CD4-positive, alpha-beta T cell treated with Interleukin-1 beta for 1 hour (primary cell): ENCODE data around the gene NFYC.
A peak's percentile ranks its signal among the peaks of the same experiment; 100 is the strongest.

Experiments
- DNase-seq, 2 donors: peaks; one replicate each; pipeline ENCODE4 v3.0.0-alpha.2; 2020 to 2022

The NFYC gene

DNA sequence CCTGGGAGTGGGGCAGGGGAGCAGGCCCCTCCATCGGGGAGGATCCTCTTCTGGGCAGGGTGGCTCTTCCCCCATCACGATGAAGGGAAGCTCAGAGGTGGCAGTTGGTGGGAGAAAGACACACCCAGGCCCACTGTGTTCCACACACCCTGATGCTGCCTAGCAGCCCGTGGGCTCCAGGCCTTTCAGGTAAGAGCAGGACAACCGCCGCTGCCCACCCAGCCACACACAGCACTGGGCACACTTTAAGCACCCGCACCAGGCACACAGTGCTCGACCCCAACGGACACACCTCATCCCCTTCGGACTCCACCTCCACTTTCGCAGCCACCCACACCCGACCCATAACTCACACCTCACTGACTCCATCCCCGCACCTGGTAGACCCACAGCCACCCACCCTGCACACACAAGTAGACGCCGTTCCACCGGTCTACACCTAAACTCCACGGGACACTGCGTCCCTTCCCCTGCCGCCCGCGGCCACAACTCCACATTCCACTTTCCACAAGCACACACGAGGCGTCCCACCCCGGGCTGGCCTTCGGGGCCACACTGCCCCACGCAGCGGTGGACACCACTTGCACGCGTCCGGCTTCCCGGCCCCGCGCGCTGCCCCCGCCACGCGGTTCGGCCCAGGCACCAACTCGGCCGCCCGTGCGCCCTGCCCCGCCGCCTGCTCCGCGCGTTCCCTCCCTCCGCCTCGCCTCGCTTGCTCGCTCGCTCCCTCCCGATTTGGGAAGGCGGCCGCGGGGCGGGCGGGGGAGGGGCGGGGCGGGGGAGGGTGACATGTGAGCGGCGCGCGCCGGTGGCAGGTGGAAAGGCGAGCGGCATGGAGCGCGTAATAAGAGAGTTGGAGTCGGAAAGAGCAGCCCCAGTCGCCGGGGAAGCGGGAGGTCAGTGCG, 91.7 kb downstream of the NFYC start, which contains the start of gene KCNQ4:
KCNQ4 (plus strand) TSS at position 787 of the 905 bp plus-strand sequence. CDS start 307 bp downstream, outside the sequence.
- no peak for DNase-seq

- DNase-seq, result no peak
Observed at GRCh38 chr1:40784141-40784770, 92.8 kb downstream of the NFYC start.

- no peak for DNase-seq
Observed at GRCh38 chr1:40784771-40785151, 93.3 kb downstream of the NFYC start.

GRCh38 chr1:40785446-40785845, 93.9 kb downstream of the NFYC start:
- no peak for DNase-seq

- DNase-seq, result no peak
Observed at GRCh38 chr1:40786171-40786994, 94.9 kb downstream of the NFYC start.

- no peak for DNase-seq
Observed at GRCh38 chr1:40786995-40787705, 95.6 kb downstream of the NFYC start.

GRCh38 chr1:40787737-40788560, 96.4 kb downstream of the NFYC start:
- DNase-seq, result no peak

DNA sequence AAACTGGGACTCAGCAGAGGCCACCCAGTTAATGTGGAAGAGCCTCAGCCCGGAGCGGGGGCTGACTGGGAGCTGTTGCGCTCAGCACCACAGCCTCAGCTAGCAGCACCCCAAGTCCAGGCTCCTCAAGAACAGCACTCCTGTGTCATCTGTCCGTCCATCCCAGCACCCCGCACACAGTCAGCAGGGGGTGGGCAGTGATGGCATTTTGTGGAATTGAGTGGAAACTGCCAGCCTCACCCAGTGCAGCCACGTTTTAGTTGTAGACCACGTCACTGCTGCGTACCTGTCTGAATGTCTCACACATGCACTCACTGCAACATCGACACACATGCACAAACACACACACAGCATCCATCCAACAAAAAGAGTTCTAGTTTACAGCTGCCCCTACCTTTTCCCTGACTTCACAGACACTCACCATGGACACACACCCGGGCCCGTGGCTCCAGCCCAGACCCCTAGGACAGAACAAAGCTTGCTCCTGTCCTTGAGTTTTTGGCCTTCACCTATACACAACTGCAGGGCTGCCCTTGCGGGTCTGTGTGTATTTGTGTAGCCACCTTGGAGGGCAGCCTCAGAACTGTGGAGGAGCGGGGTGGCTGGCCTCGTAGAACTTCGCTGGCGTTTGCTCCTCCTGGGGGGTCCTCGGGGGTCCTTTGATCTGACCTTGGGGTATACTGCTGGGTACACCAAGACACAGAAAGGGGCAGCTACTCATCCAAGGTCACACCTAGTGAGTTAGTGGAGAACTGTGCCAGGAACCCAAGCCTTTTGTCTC, 97.2 kb downstream of the NFYC start:
- no peak for DNase-seq

DNA sequence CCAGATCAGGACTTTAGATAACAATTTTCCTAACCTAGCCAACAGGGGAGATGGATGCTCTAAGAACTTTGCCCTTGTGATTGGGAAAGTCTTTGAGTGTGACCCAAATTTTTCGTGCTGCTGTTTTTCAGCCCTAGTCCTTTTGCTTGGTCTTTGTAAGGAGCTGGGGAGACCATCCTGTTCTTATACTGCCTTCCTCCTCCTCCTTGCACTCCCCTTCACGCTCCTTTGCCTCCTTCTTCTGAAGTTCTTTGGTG, 97.8 kb downstream of the NFYC start:
- no peak for DNase-seq

- no peak for DNase-seq
Observed at GRCh38 chr1:40789661-40790430, 98.3 kb downstream of the NFYC start.

DNA sequence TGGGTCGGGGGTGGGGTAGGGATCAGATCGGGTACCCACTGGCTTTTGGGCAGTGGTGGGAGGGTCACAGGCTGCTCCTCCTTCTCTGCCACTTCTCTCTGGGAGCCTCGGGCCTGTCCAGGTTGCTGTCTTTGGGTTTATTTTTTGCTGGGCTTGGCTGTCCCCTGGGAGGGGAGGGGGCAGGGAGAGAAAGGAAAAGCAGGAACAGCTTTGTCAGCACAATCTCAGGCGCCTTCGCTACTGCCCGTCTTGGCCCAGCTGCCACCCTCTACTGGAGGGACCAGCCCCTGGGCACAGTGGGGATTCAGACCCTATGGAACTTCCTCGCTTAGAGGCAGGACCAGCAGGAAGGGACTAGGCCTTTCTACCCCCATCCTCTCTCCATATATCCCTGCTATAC, 100.5 kb downstream of the NFYC start:
- no peak for DNase-seq

GRCh38 chr1:40793617-40794016, 102.1 kb downstream of the NFYC start:
- no peak for DNase-seq

DNA sequence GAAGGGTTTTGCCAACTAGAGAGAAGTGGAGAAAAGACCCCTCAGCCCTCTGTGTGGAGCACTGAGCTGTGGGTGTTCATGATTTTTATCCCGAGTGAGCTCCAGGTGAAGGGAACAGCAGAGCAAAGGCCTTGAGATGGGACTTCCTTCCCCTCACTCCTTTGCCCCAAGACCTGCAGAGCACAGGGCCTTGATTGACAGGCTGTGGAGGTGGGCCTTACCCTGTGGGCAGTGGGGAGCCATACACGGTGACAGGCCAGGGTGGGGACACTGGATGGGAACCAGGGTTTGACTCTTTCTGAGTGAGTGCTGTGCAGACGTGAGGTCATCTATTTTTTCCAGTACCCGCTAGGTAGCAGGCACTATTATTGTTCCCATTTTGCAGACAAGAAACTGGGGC, 102.5 kb downstream of the NFYC start:
- no peak for DNase-seq

DNA sequence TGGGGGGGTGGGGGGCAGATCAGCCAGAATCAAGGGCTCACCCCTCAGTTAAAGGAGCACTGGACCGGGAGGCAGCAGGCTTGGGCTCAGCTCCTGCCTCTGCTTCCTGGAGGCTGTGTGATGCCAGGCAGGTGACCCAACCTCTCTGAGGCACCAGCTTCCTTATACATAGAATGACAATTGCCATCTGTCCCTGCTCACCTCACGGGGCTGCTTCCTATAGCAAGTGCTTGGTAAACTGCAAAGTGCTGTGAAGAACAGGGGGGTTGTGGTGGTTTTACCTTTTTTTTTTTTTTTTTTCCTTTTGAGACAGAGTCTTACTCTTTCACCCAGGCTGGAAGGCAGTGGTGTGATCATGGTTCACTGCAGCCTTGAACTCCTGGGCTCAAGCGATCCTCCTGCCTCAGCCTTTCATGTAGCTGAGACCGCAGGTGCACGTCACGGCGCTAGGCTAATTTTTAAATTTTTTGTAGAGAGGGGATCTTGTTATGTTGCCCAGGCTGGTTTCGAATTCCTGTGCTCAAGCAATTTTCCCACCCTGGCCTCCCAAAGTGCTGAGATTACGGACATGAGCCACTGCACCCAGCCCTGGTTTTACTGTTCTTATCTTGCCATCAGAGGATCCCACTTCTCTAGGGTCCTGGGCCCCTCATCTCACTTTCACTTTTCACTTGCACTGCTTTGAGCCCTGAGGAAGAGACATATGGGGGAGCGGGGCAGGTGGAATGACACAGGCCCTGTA, 103.6 kb downstream of the NFYC start:
- DNase-seq, result peak in 1 of 2 donors; percentile 35

GRCh38 chr1:40795811-40796586, 104.5 kb downstream of the NFYC start:
- no peak for DNase-seq

GRCh38 chr1:40796939-40797667, 105.6 kb downstream of the NFYC start:
- DNase-seq, result no peak

GRCh38 chr1:40797668-40798010, 106.1 kb downstream of the NFYC start:
- no peak for DNase-seq
